Vagina (tissue), 2 donors: ENCODE measurements around the gene SREBF2. TPM values are rescaled to one million over a fixed set of nuclear protein-coding genes. Genes with fewer than 3 reads are reported as not detected.
A peak's percentile ranks its signal among the peaks of the same experiment; 100 is the strongest.

Experiments
- DNase-seq, 2 donors: peaks; one replicate each; pipeline ENCODE4 v3.0.0-alpha.2; 2017; ENCODE audit errors: extremely low spot score in 2 of 2
- H3K27ac ChIP-seq: fragments of 200-600 bp; sonication (generic); one replicate; pipeline ENCODE4 v1.5.1; 2019
- H3K27me3 ChIP-seq: fragments of 200-600 bp; sonication (generic); one replicate; pipeline ENCODE4 v1.5.1; 2019
- H3K36me3 ChIP-seq, 2 donors: fragments of 200-600 bp; sonication (generic); one replicate each; pipeline ENCODE4 v1.5.1; 2017 to 2019
- H3K4me1 ChIP-seq: fragments of 200-600 bp; sonication (generic); one replicate; pipeline ENCODE4 v1.5.1; 2019
- H3K4me3 ChIP-seq, 2 donors: fragments of 200-600 bp; sonication (generic); 1 replicate in 1 of 2; 2 replicates in 1 of 2; pipeline ENCODE4 v1.5.1; 2016 to 2019
- H3K9me3 ChIP-seq: fragments of 200-600 bp; sonication (generic); one replicate; pipeline ENCODE4 v1.5.1; 2019
- CTCF ChIP-seq, 3 experiments: fragments of 450-650 bp in 2 of 3; fragments of 200-600 bp in 1 of 3; sonication (generic) in 1 of 3; IDR thresholded peaks; one replicate each; pipeline ENCODE4 v1.5.1; 2017 to 2019; ENCODE audit warnings: antibody characterized with exemption in 3 of 3, mild to moderate bottlenecking in 2 of 3, moderate library complexity in 2 of 3
- POLR2A ChIP-seq, 2 donors: fragments of 450-650 bp; IDR thresholded peaks; one replicate each; pipeline ENCODE4 v1.6.1; 2017; ENCODE audit warnings: antibody characterized with exemption in 2 of 2, mild to moderate bottlenecking in 2 of 2, moderate library complexity in 2 of 2
- POLR2AphosphoS5 ChIP-seq, 2 donors: sonication (generic); formaldehyde crosslinking; IDR thresholded peaks; one replicate each; pipeline ENCODE4 v1.9.0; 2017; ENCODE audit warnings: antibody characterized with exemption in 2 of 2, mild to moderate bottlenecking in 2 of 2, low read depth in 1 of 2; ENCODE audit not compliant: insufficient read depth in 1 of 2
- intact Hi-C: fragments of 100-400 bp; cut with DNase I; formaldehyde crosslinking; loops from one replicate; pipeline ENCODE4 v1.15.1; 2023
- total RNA-seq: library from RNA; depleted of rRNA; stranded (reverse); fragments of >200 nt; gene quantifications from one replicate; pipeline ENCODE4 v1.2.3, GENCODE V29; 2016

Gene SREBF2
- total RNA-seq, 1 donor from 2014 or later = 98.0 TPM

GRCh38 chr22:41940832-41941765 is 108.2 kb downstream of the SREBF2 start:
- H3K4me3 ChIP-seq = no peak overlapping the region
- intact Hi-C loops = loop anchor here (2.0 to 10.0 kb wide), 3 partner anchors 116 to 246 kb away; no protein-coding TSS in a partner anchor
- peak overlapping the region; percentile 49 for H3K27ac ChIP-seq
- H3K36me3 ChIP-seq = no peaks in the 10 kb centered on the region
- no peaks in the 10 kb centered on the region for H3K27me3 ChIP-seq
- no peak for DNase-seq
- no peak for TF ChIP-seq POLR2A (IDR thresholded peaks at IDR 0.05)
- TF ChIP-seq CTCF (IDR thresholded peaks at IDR 0.05) = peak; percentile 70 to 98 (median 89)
- peak; percentile 55 to 62 for TF ChIP-seq POLR2AphosphoS5 (IDR thresholded peaks at IDR 0.05; ENCODE audit: insufficient read depth in 1 of 2, low read depth in 1 of 2)
- H3K4me1 ChIP-seq = peaks cover 16% of the 10 kb centered on the region
- H3K9me3 ChIP-seq = no peaks in the 10 kb centered on the region

DNA sequence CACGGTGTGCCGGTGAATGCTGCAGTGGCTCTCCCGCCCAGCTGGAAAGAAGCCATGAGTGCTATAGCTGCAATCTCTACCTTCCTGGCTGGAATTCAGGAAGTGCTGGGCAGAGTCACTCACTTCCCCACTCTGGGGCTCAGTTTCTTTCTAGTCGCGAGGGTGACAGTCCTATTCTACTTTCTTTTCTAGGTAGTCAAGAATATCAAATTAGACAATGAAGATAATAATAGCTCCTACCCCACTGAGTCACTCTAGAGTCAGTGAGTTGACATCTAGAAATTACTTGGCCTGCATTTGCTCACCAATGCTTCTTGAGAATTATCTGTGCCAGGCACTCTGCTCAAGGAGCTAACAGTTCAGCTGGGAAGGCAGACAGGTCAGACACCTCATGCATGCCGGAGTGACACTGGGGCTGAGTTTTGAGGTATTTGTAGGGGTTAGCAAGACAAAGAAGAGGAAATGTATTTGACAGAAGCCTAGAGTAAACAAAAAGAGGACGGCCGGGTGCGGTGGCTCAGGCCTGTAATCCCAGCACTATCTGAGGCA is 110.8 kb downstream of the SREBF2 start:
- Histone ChIP-seq H3K9me3 (no peaks in the 10 kb centered on the region), H3K4me1 (peaks cover 19% of the 10 kb centered on the region), H3K27ac (no peak overlapping the region), H3K27me3 (no peaks in the 10 kb centered on the region), H3K36me3 (no peaks in the 10 kb centered on the region), H3K4me3 (no peak overlapping the region)
- intact Hi-C loops = loop anchor here (10.0 kb wide), 2 partner anchors 119 to 199 kb away; no protein-coding TSS in a partner anchor
- no peak for DNase-seq
- no peak for TF ChIP-seq POLR2AphosphoS5 (IDR thresholded peaks at IDR 0.05; ENCODE audit: insufficient read depth in 1 of 2, low read depth in 1 of 2)

DNA sequence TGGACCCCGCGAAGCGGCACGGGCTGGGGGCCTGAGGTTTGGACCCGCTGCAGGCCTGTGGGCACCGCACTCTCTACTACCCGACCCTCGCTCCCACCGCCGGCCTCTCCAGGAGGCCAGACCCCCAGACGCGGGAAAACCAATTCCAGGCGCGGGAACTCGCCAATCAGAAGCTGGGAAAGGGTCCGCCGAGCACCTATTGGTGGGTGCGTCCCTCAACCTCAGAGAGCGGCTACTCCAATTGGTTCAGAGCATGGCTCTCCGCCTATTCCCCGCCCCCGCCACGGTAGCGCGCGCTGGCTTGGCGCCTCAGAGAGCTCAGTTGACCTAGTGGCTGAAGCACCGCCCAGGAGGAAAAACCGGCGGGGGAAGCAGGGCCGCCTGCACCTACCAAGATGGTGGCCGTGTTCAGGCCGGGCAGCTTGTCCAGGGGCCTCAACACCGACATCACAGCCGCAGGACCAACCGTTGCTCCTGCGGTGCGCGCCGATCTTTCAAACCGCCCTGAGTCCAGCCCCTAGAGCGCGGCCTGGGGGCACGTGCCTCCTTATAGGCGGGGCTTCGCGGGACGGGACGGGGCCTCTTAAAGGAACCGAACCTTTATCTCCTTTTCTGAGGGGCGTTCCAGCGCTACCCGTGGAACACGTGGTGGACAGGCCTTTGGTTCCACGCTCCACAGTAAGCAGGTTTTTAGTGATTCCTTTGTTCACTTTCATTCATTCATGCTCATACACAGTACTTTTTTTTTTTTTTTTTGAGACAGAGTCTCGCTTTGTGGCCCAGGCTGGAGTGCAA is 113.9 kb downstream of the SREBF2 start, which contains the start of gene CENPM:
Gene CENPM (minus strand): TSS at position 524 of the 795 bp plus-strand sequence. CDS start 76 bp downstream, at position 448.
- DNase-seq = peak in 1 of 2 donors; percentile 94
- peak within 1 kb of the TSS; percentile 42 for H3K27ac ChIP-seq
- H3K27me3 ChIP-seq = no peaks in the 10 kb centered on the region
- peaks cover 12% of the 10 kb centered on the region for H3K4me1 ChIP-seq
- intact Hi-C loops = loop anchor here (10.0 kb wide), 2 partner anchors 122 to 202 kb away; no protein-coding TSS in a partner anchor
- no peaks in the 10 kb centered on the region for H3K9me3 ChIP-seq
- TF ChIP-seq POLR2AphosphoS5 (IDR thresholded peaks at IDR 0.05; ENCODE audit: insufficient read depth in 1 of 2, low read depth in 1 of 2) (peak; percentile 74 to 78), CTCF (IDR thresholded peaks at IDR 0.05) (no peak), POLR2A (IDR thresholded peaks at IDR 0.05) (no peak)
- peak within 1 kb of the TSS; percentile 57 to 73 for H3K4me3 ChIP-seq
- no peaks in the 10 kb centered on the region for H3K36me3 ChIP-seq

DNA sequence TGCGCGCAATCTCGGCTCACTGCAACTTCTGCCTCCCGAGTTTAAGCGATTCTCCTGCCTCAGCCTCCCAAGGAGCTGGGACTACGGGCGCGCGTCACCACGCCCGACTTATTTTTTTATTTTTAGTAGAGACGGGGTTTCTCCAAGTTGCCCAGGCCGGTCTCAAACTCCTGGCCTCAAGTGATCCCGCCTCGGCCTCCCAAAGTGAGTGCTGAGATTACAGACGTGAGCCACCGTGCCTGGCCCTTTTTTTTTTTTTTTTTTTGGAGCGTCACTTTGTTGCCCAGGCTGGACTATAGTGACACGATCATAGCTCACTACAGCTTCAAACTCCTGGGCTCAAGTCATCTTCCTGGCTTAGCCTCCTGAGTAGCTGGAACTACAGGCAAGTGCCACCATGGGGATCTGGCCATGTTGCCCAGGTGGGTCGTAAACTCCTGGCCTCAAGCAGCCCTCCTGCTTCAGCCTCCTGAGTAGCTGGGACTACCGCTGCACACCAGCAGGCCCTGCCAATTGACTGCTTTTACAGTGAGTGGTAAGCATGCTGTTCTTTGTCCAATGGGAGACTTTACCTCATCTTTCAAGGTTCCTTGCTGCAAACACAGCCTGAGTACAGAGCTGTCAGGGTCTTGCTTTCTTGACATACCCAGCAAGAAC is 114.6 kb downstream of the SREBF2 start:
- no peak for DNase-seq
- intact Hi-C loops = loop anchor here (10.0 kb wide), 2 partner anchors 123 to 203 kb away; no protein-coding TSS in a partner anchor
- no peak overlapping the region for H3K27ac ChIP-seq
- H3K27me3 ChIP-seq = no peaks in the 10 kb centered on the region
- H3K36me3 ChIP-seq = no peaks in the 10 kb centered on the region
- peaks cover 12% of the 10 kb centered on the region for H3K4me1 ChIP-seq
- H3K9me3 ChIP-seq = no peaks in the 10 kb centered on the region
- TF ChIP-seq POLR2AphosphoS5 (IDR thresholded peaks at IDR 0.05; ENCODE audit: insufficient read depth in 1 of 2, low read depth in 1 of 2) (no peak), CTCF (IDR thresholded peaks at IDR 0.05) (no peak), POLR2A (IDR thresholded peaks at IDR 0.05) (no peak)
- peak overlapping the region; percentile 57 to 73 for H3K4me3 ChIP-seq
